HEK293T (cell line): ENCODE results near the gene DHFR2.
"Not testable (repeated sequence)": the region's sequence is repeated elsewhere in the genome, so short reads cannot be mapped to it uniquely, and the experiment has no call there.

Experiments
- CTCF ChIA-PET: fragments of 350-600 bp; formaldehyde crosslinking; extraction: SDS; loops from one replicate; lab custom pipeline; 2021; ENCODE audit warnings: antibody characterized with exemption, inconsistent platforms; lab: Yijun Ruan, JAX
- POLR2A ChIA-PET: fragments of 350-600 bp; formaldehyde crosslinking; extraction: SDS; loops from one replicate; lab custom pipeline; 2020; ENCODE audit warnings: antibody characterized with exemption, inconsistent platforms; lab: Yijun Ruan, JAX
- DNase-seq: peaks from one replicate; pipeline ENCODE4 v3.0.0; 2012; ENCODE audit warnings: mixed read lengths; ENCODE audit errors: extremely low spot score
- ARNT ChIP-seq: fragments of 450-650 bp; IDR thresholded peaks from 2 replicates; pipeline ENCODE4 v1.6.1; 2017; ENCODE audit warnings: mild to moderate bottlenecking
- BHLHE40 ChIP-seq: fragments of 450-650 bp; IDR thresholded peaks from 2 replicates; pipeline ENCODE4 v1.6.1; 2016; ENCODE audit warnings: mild to moderate bottlenecking, moderate library complexity, borderline replicate concordance
- CTBP1 ChIP-seq: fragments of 450-650 bp; IDR thresholded peaks from 2 replicates; pipeline ENCODE4 v1.6.1; 2016; ENCODE audit warnings: borderline replicate concordance
- ELF4 ChIP-seq: fragments of 450-650 bp; IDR thresholded peaks from 2 replicates; pipeline ENCODE4 v1.6.1; 2017; ENCODE audit warnings: antibody characterized with exemption
- FOXA1 ChIP-seq: fragments of 450-650 bp; IDR thresholded peaks from 2 replicates; pipeline ENCODE4 v1.6.1; 2016; ENCODE audit warnings: mild to moderate bottlenecking
- FOXK2 ChIP-seq: fragments of 450-650 bp; IDR thresholded peaks from 2 replicates; pipeline ENCODE4 v1.6.1; 2016; ENCODE audit warnings: mild to moderate bottlenecking
- FOXM1 ChIP-seq: fragments of 450-650 bp; IDR thresholded peaks from 2 replicates; pipeline ENCODE4 v1.6.1; 2017; ENCODE audit warnings: mild to moderate bottlenecking, borderline replicate concordance
- HDGF ChIP-seq: fragments of 450-650 bp; IDR thresholded peaks from 2 replicates; pipeline ENCODE4 v1.6.1; 2017; ENCODE audit warnings: antibody characterized with exemption, borderline replicate concordance
- L3MBTL2 ChIP-seq: fragments of 450-650 bp; conservative IDR thresholded peaks from 2 replicates; pipeline ENCODE4 v1.6.1; 2016; ENCODE audit warnings: mild to moderate bottlenecking
- LEF1 ChIP-seq: fragments of 450-650 bp; IDR thresholded peaks from 2 replicates; pipeline ENCODE4 v1.6.1; 2017; ENCODE audit warnings: mild to moderate bottlenecking, borderline replicate concordance
- NFRKB ChIP-seq: fragments of 450-650 bp; IDR thresholded peaks from 2 replicates; pipeline ENCODE4 v1.6.1; 2016; ENCODE audit warnings: mild to moderate bottlenecking, moderate library complexity
- PKNOX1 ChIP-seq: fragments of 450-650 bp; IDR thresholded peaks from 2 replicates; pipeline ENCODE4 v1.6.1; 2016
- SP1 ChIP-seq: fragments of 450-650 bp; IDR thresholded peaks from 2 replicates; pipeline ENCODE4 v1.6.1; 2017
- SUZ12 ChIP-seq: fragments of 450-650 bp; IDR thresholded peaks from 2 replicates; pipeline ENCODE4 v1.6.1; 2016; ENCODE audit warnings: mild to moderate bottlenecking
- TARDBP ChIP-seq: fragments of 450-650 bp; IDR thresholded peaks from 2 replicates; pipeline ENCODE4 v1.6.1; 2016
- ZNF384 ChIP-seq: fragments of 450-650 bp; IDR thresholded peaks from 2 replicates; pipeline ENCODE4 v1.6.1; 2016

DHFR2 gene

GRCh38 chr3:94082391-94082937, 19.7 kb upstream of the DHFR2 start:
- no peak for TF ChIP-seq LEF1
- peak; percentile 24; the same call in 1 of the 2 replicates for TF ChIP-seq PKNOX1
- CTCF ChIA-PET, result interaction anchor here (1.4 kb wide), 1 partner anchor 13 kb away, joined by 3 read pairs; no protein-coding TSS in a partner anchor
- no peak for DNase-seq
- POLR2A ChIA-PET, result interaction anchor here (2.1 kb wide), 1 partner anchor 20 kb away, joined by 14 read pairs; the partner anchor contains the start of genes DHFR2 and NSUN3

- CTCF ChIA-PET, result interaction anchor here (1.4 kb wide), 1 partner anchor 12 kb away, joined by 3 read pairs; no protein-coding TSS in a partner anchor
These were observed 19.2 kb upstream of the DHFR2 start for GRCh38 chr3:94081884-94082283.

GRCh38 chr3:94080552-94080951, 17.8 kb upstream of the DHFR2 start:
- DNase-seq, CTCF ChIA-PET: not testable (repeated sequence)
- POLR2A ChIA-PET, result interaction anchor here (1.3 kb wide), 1 partner anchor 17 kb away, joined by 7 read pairs; the partner anchor contains the start of genes DHFR2 and NSUN3

More at GRCh38 chr3:94081884-94082283, 19.2 kb upstream of the DHFR2 start:
- POLR2A ChIA-PET, result interaction anchor here (2.1 kb wide), 1 partner anchor 19 kb away, joined by 14 read pairs; the partner anchor contains the start of genes DHFR2 and NSUN3
- no peak for TF ChIP-seq CTBP1
- TF ChIP-seq SUZ12, result no peak
- no peak for TF ChIP-seq L3MBTL2
- no peak for TF ChIP-seq FOXM1
- no peak for TF ChIP-seq FOXK2
- no peak for TF ChIP-seq HDGF
- no peak for TF ChIP-seq PKNOX1
- no peak for TF ChIP-seq SP1
- no peak for TF ChIP-seq ZNF384
- TF ChIP-seq ELF4, result no peak
- TF ChIP-seq LEF1, result no peak
- no peak for DNase-seq

- ChIA-PET CTCF (no interaction called here), POLR2A (no interaction called here)
- no peak for DNase-seq
- TF ChIP-seq FOXA1 (no peak), BHLHE40 (no peak), SUZ12 (no peak), LEF1 (no peak), CTBP1 (no peak), HDGF (no peak), ZNF384 (no peak), NFRKB (no peak), L3MBTL2 (no peak), FOXM1 (no peak), TARDBP (no peak), FOXK2 (no peak), ARNT (no peak), PKNOX1 (no peak), SP1 (no peak), ELF4 (no peak)
These were observed 13.3 kb upstream of the DHFR2 start for GRCh38 chr3:94076055-94076454.

- CTCF ChIA-PET, result no interaction called here
- no peak for TF ChIP-seq BHLHE40
- no peak for TF ChIP-seq TARDBP
- TF ChIP-seq L3MBTL2, result no peak
- no peak for TF ChIP-seq LEF1
- TF ChIP-seq SP1, result no peak
- no peak for TF ChIP-seq ELF4
- no peak for TF ChIP-seq SUZ12
- TF ChIP-seq HDGF, result no peak
- no peak for TF ChIP-seq ZNF384
- TF ChIP-seq CTBP1, result no peak
- no peak for TF ChIP-seq FOXK2
- no peak for TF ChIP-seq ARNT
- TF ChIP-seq NFRKB, result no peak
- no peak for TF ChIP-seq FOXA1
- TF ChIP-seq FOXM1, result no peak
- TF ChIP-seq PKNOX1, result no peak
- DNase-seq, result no peak
- POLR2A ChIA-PET, result interaction anchor here (2.1 kb wide), 1 partner anchor 9 kb away, joined by 10 read pairs; the partner anchor contains the start of genes DHFR2 and NSUN3
These were observed 9.1 kb upstream of the DHFR2 start for GRCh38 chr3:94071713-94072284.

GRCh38 chr3:94070341-94070911, 7.7 kb upstream of the DHFR2 start:
- TF ChIP-seq ELF4 (no peak), FOXA1 (no peak), NFRKB (no peak), FOXK2 (no peak), ARNT (no peak), L3MBTL2 (no peak), BHLHE40 (no peak), FOXM1 (no peak), PKNOX1 (no peak), TARDBP (no peak), HDGF (no peak), CTBP1 (no peak), SUZ12 (no peak), SP1 (no peak), ZNF384 (no peak), LEF1 (no peak)
- ChIA-PET CTCF (interaction anchor here (1.2 kb wide), 1 partner anchor 15 kb away, joined by 3 read pairs; no protein-coding TSS in a partner anchor), POLR2A (interaction anchor here (2.1 kb wide), 1 partner anchor 8 kb away, joined by 10 read pairs; the partner anchor contains the start of genes DHFR2 and NSUN3)
- DNase-seq, result no peak
